SK-N-DZ (cell line): ENCODE measurements around the gene ARL8B.

Source experiments
- DNase-seq: peaks from one replicate; pipeline ENCODE4 v3.0.0-alpha.2; 2015; ENCODE audit warnings: low spot score

The ARL8B gene

GRCh38 chr3:5186089-5186857, 64.2 kb downstream of the ARL8B start:
- no peak for DNase-seq

- no peak for DNase-seq
Observed at GRCh38 chr3:5186858-5187155, 64.7 kb downstream of the ARL8B start.

GRCh38 chr3:5187156-5187919, 65.2 kb downstream of the ARL8B start, which contains the start of gene EDEM1:
Gene EDEM1 (plus strand): TSS chr3:5187707. CDS start chr3:5187806, 99 bp downstream.
- DNase-seq = peak; percentile 95

GRCh38 chr3:5187920-5188418, 65.9 kb downstream of the ARL8B start:
- DNase-seq = no peak

- DNase-seq = peak; percentile 41
Observed at GRCh38 chr3:5188419-5189221, 66.5 kb downstream of the ARL8B start.

GRCh38 chr3:5190147-5190791, 68.2 kb downstream of the ARL8B start:
- DNase-seq = no peak

GRCh38 chr3:5191555-5192304, 69.6 kb downstream of the ARL8B start:
- DNase-seq = no peak

- no peak for DNase-seq
Observed at GRCh38 chr3:5192571-5193365, 70.7 kb downstream of the ARL8B start.

GRCh38 chr3:5194341-5194740, 72.2 kb downstream of the ARL8B start:
- no peak for DNase-seq

GRCh38 chr3:5194801-5195509, 72.9 kb downstream of the ARL8B start:
- no peak for DNase-seq

GRCh38 chr3:5195605-5196004, 73.5 kb downstream of the ARL8B start:
- DNase-seq = no peak

GRCh38 chr3:5197022-5197421, 74.9 kb downstream of the ARL8B start:
- DNase-seq = no peak

- DNase-seq = no peak
Observed at GRCh38 chr3:5197470-5198312, 75.6 kb downstream of the ARL8B start.

GRCh38 chr3:5198313-5198677, 76.2 kb downstream of the ARL8B start:
- DNase-seq = no peak

- DNase-seq = no peak
Observed at GRCh38 chr3:5198986-5199731, 77.1 kb downstream of the ARL8B start.

- DNase-seq = peak; percentile 50
Observed at GRCh38 chr3:5201536-5201935, 79.4 kb downstream of the ARL8B start.

GRCh38 chr3:5202222-5202621, 80.1 kb downstream of the ARL8B start:
- DNase-seq = peak; percentile 90
